HepG2 (cell line): Measurements from ENCODE around the gene SPG7. TPM values are rescaled to one million over a fixed set of nuclear protein-coding genes. Genes with fewer than 3 reads are reported as not detected.

Source experiments
- CREM ChIP-seq, 2 experiments: sonication (generic) in 1 of 2; formaldehyde crosslinking in 1 of 2; IDR thresholded peaks; 2 replicates each; pipeline versions ENCODE4 v1.4.0 to v1.6.1; 2016 to 2020; ENCODE audit warnings: antibody characterized with exemption in 1 of 2, mild to moderate bottlenecking in 1 of 2, missing genetic modification reagents in 1 of 2
- ETV5 ChIP-seq: IDR thresholded peaks from 2 replicates; pipeline ENCODE4 v1.6.1; 2018; ENCODE audit warnings: missing biosample characterization, missing genetic modification reagents, inconsistent platforms, borderline replicate concordance
- FOSL1 ChIP-seq: sonication (generic); formaldehyde crosslinking; IDR thresholded peaks from 2 replicates; pipeline ENCODE4 v1.9.0; 2021; ENCODE audit warnings: missing genetic modification reagents, borderline replicate concordance
- HES4 ChIP-seq: sonication (generic); formaldehyde crosslinking; IDR thresholded peaks from 2 replicates; pipeline ENCODE4 v1.9.0; 2021; ENCODE audit warnings: mild to moderate bottlenecking, missing genetic modification reagents, borderline replicate concordance
- HNF1B ChIP-seq: sonication (generic); formaldehyde crosslinking; IDR thresholded peaks from 2 replicates; pipeline ENCODE4 v1.5.1; 2020; ENCODE audit warnings: mild to moderate bottlenecking, moderate library complexity, missing genetic modification reagents
- HOXD1 ChIP-seq: sonication (generic); formaldehyde crosslinking; IDR thresholded peaks from 2 replicates; pipeline ENCODE4 v1.5.0; 2020; ENCODE audit warnings: missing genetic modification reagents
- KDM1A ChIP-seq: IDR thresholded peaks from 2 replicates; pipeline ENCODE4 v1.6.1; 2016; ENCODE audit warnings: missing compliant biosample characterization
- NFATC3 ChIP-seq: sonication (generic); formaldehyde crosslinking; IDR thresholded peaks from 2 replicates; pipeline ENCODE4 v1.5.1; 2020; ENCODE audit warnings: mild to moderate bottlenecking, missing genetic modification reagents
- NPAS2 ChIP-seq: sonication (generic); formaldehyde crosslinking; IDR thresholded peaks from 2 replicates; pipeline ENCODE4 v1.8.0; 2022; ENCODE audit warnings: mild to moderate bottlenecking, missing genetic modification reagents, borderline replicate concordance
- PLRG1 ChIP-seq: fragments of 450-650 bp; conservative IDR thresholded peaks from 2 replicates; pipeline ENCODE4 v1.6.1; 2016
- RARA ChIP-seq: IDR thresholded peaks from 2 replicates; pipeline ENCODE4 v1.6.1; 2016; ENCODE audit warnings: missing genetic modification reagents, missing compliant biosample characterization
- SMARCC2 ChIP-seq: fragments of 450-650 bp; IDR thresholded peaks from 2 replicates; pipeline ENCODE4 v1.6.1; 2017; ENCODE audit warnings: antibody characterized with exemption, mild to moderate bottlenecking
- STAG1 ChIP-seq: sonication (generic); formaldehyde crosslinking; IDR thresholded peaks from 2 replicates; pipeline ENCODE4 v1.4.0; 2020; ENCODE audit warnings: missing genetic modification reagents
- TFDP2 ChIP-seq: sonication (generic); formaldehyde crosslinking; IDR thresholded peaks from 2 replicates; pipeline ENCODE4 v1.4.0; 2020; ENCODE audit warnings: missing genetic modification reagents
- ZBTB33 ChIP-seq: sonication (generic); formaldehyde crosslinking; IDR thresholded peaks from 2 replicates; pipeline ENCODE4 v1.4.0; 2020; ENCODE audit warnings: missing genetic modification reagents
- ZNF10 ChIP-seq: sonication (generic); formaldehyde crosslinking; IDR thresholded peaks from 2 replicates; pipeline ENCODE4 v1.4.0; 2020; ENCODE audit warnings: mild to moderate bottlenecking, low read depth, missing genetic modification reagents, borderline replicate concordance
- ZNF230 ChIP-seq: sonication (generic); formaldehyde crosslinking; IDR thresholded peaks from 2 replicates; pipeline ENCODE4 v1.4.0; 2020; ENCODE audit warnings: mild to moderate bottlenecking, missing genetic modification reagents
- ZNF329 ChIP-seq: sonication (generic); formaldehyde crosslinking; IDR thresholded peaks from 2 replicates; pipeline ENCODE4 v1.9.0; 2021; ENCODE audit warnings: low read depth, mild to moderate bottlenecking, missing genetic modification reagents
- ZNF441 ChIP-seq: sonication (generic); formaldehyde crosslinking; IDR thresholded peaks from 2 replicates; pipeline ENCODE4 v1.7.0; 2021; ENCODE audit warnings: missing genetic modification reagents, borderline replicate concordance
- ZNF574 ChIP-seq: sonication (generic); formaldehyde crosslinking; IDR thresholded peaks from 2 replicates; pipeline ENCODE4 v1.4.0; 2020; ENCODE audit warnings: missing genetic modification reagents
- ZNF576 ChIP-seq: sonication (generic); formaldehyde crosslinking; IDR thresholded peaks from 2 replicates; pipeline ENCODE4 v1.4.0; 2020; ENCODE audit warnings: mild to moderate bottlenecking, missing genetic modification reagents
- ZNF619 ChIP-seq: sonication (generic); formaldehyde crosslinking; IDR thresholded peaks from 2 replicates; pipeline ENCODE4 v1.4.0; 2020; ENCODE audit warnings: mild to moderate bottlenecking, missing genetic modification reagents
- ZNF792 ChIP-seq: IDR thresholded peaks from 2 replicates; pipeline ENCODE4 v1.6.1; 2016
- polyA plus RNA-seq, 8 experiments: library from polyadenylated mRNA; depleted of rRNA in 3 of 8; stranded (reverse) in 7 of 8; unstranded in 1 of 8; fragments of >200 nt; fragmentation: Illumina TruSeq in 4 of 8; extraction: Trizol in 4 of 8; gene quantifications; 2 replicates each; pipeline versions ENCODE4 v1.2.1 to v1.2.3, GENCODE V29; 2011 to 2016; ENCODE audit warnings: low read depth in 4 of 8, missing spikeins in 1 of 8, mixed read lengths in 1 of 8; ENCODE audit not compliant: insufficient read depth in 1 of 8
- total RNA-seq, 5 experiments: library from RNA; depleted of rRNA; stranded (reverse); fragments of >200 nt; fragmentation: Illumina TruSeq; extraction: Trizol; gene quantifications; 2 replicates each; pipeline ENCODE4 v1.2.3, GENCODE V29; 2016; ENCODE audit warnings: low read depth in 1 of 5

SPG7 gene
- total and polyA plus RNA-seq, 2 of the 13 experiments (the other 11 are each of a cell fraction or from before 2014, with no cell fraction given) = 66.0 to 136 TPM

- no peak for TF ChIP-seq PLRG1
- no peak for TF ChIP-seq NFATC3 (CRISPR knock-in tag)
- TF ChIP-seq ZNF230 = no peak
- no peak for TF ChIP-seq ZNF329
- peak; percentile 37; the same call in 1 of the 2 replicates for TF ChIP-seq RARA (CRISPR knock-in tag)
- TF ChIP-seq TFDP2 (CRISPR knock-in tag) = no peak
- no peak for TF ChIP-seq KDM1A (CRISPR knock-in tag)
- no peak for TF ChIP-seq HOXD1 (CRISPR knock-in tag)
- no peak for TF ChIP-seq ZNF10 (CRISPR knock-in tag)
- peak; percentile 52 for TF ChIP-seq STAG1 (CRISPR knock-in tag)
- peak; percentile 72; the same call in 1 of the 2 replicates for TF ChIP-seq ZBTB33
- TF ChIP-seq ZNF619 = no peak
- no peak for TF ChIP-seq ZNF574 (CRISPR knock-in tag)
- no peak for TF ChIP-seq NPAS2
- no peak for TF ChIP-seq SMARCC2
- no peak for TF ChIP-seq ZNF441 (CRISPR knock-in tag)
- TF ChIP-seq HNF1B (CRISPR knock-in tag) = no peak
- 0 out of 2 replicates have a peak, but pooled peaks have one; percentile 16 for TF ChIP-seq ETV5 (CRISPR knock-in tag)
- no peak for TF ChIP-seq ZNF576 (CRISPR knock-in tag)
- no peak for TF ChIP-seq ZNF792 (CRISPR knock-in tag)
- TF ChIP-seq CREM (IDR thresholded peaks at IDR 0.05) = no peak
- TF ChIP-seq CREM (CRISPR knock-in tag; IDR thresholded peaks at IDR 0.05) = no peak
- no peak for TF ChIP-seq FOSL1 (CRISPR knock-in tag)
- no peak for TF ChIP-seq HES4 (CRISPR knock-in tag)
Measured at GRCh38 chr16:89502081-89502843, 5.9 kb upstream of the SPG7 start (continued).
